Ramos (cell line): ENCODE measurements around the gene TRMT13.
"Not testable (repeated sequence)": the region's sequence is repeated elsewhere in the genome, so short reads cannot be mapped to it uniquely, and the experiment has no call there.

ENCODE experiments used
- in situ Hi-C: fragments of 300-500 bp; cut with MboI; formaldehyde crosslinking; loops from one replicate; pipeline ENCODE4 v1.14.3; 2022; ENCODE audit warnings: low sequenced_read_pairs; ENCODE audit not compliant: unreplicated experiment

TRMT13 gene

DNA sequence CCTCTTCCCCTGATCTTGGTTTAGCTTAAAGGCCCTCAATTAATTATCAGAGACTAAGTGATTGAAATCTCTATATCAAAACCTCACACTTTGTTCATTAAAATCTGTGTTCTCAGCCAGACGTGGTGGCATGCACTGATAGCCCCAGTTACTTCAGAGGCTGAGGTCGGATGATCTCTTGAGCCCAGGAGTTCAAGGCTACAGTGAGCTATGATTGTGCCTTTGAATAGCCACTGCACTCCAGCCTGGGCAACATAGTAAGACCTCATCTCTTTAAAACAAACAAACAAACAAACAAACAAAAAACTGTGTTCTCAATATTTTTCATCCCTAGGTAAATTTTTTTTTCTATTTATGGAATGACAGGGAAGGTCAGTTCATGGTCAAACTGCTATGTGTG is 18.7 kb downstream of the TRMT13 start:
- in situ Hi-C loops, result no loop called here

DNA sequence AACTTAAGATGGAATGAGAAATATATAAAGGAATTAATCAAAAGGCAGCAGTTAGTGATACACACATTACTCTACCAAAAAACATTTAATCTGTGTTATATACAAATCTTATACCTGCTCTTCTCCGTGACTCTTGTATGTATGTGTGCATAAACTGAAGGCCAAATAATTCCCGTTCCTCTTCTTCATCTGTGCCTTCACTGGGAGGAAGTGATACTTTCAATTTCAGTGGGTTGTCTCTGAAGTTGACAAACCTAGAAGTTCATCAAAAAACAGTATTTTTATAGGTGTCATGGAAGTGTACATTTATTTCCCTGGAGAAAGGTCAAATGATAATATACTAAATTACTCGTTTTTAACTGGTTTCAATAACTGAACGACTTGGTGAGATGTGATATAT is 19.3 kb downstream of the TRMT13 start:
- in situ Hi-C loops, result no loop called here

DNA sequence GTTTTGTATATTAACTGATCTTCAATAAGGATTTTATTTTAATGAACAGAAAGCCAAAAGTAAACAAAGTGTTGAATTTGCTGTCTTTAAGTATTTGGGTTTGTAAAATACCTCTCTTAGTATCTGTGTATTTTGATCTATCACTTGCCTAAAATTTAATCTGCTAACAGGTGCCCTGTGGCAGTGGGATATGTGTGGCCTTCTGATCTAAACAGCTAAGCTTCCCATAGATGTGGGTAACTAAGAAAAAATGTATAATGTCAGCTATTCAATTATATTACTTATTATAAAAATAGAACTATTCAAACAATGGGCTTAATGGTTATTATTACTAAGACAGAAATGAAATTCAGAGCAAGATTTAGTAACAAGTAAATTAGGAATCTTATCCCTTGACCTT is 29.9 kb downstream of the TRMT13 start:
- in situ Hi-C loops, result no loop called here

DNA sequence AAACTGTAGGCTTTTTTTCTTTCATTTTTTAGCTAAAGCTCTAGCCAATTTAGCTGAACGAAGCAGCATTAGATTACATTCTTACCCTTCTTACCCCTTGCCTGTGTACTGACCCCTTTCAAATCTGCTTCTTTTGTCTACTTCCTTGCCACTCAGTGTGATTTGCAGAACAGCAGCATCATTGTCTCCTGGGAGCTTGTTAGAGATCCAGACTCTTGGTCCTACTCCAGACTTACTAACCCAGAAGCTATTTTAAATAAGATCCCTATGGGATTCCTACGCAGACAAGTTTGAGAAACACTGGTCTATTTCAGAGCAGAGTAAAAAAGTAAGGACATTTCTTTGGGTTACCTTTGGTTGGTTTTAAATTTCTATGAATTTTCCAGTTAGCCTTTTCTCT is 31.3 kb downstream of the TRMT13 start:
- in situ Hi-C loops, result no loop called here

DNA sequence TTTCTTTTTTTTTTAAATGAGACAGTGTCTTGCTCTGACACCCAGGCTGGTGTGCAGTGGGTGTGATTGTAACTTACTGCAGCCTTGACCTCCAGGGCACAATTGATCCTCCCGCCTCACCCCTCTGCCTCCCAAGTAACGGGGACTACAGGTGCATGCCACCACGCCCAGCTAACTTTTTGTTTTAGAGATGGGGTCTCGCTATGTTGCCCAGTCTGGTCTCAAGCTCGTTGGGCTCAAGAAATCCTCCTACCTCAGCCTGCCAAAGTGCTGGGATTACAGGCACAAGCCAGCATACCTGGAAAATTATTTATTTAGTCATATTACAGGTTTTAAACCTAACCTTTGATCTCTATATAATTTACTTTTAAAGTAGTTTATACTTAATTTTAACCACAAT is 31.7 kb downstream of the TRMT13 start:
- in situ Hi-C loops, result no loop called here

DNA sequence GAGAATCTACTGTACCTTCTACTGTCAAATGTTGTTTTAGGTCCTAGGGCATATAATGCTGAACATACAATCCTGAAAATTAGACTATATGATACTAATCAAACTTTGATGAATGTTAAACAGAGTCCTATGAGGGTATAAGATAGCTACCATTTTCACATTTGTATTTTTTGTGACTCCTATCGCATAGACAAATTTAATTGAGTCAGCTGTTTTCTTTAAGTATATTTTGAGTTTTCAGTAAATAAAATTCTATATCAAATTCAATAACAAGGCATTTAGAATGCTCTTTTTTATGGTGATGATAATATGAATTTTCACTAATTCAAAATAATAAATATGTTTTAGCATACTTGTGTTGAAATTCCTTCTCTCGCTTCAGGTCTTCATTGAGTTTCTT is 35.1 kb downstream of the TRMT13 start:
- in situ Hi-C loops, result no loop called here

DNA sequence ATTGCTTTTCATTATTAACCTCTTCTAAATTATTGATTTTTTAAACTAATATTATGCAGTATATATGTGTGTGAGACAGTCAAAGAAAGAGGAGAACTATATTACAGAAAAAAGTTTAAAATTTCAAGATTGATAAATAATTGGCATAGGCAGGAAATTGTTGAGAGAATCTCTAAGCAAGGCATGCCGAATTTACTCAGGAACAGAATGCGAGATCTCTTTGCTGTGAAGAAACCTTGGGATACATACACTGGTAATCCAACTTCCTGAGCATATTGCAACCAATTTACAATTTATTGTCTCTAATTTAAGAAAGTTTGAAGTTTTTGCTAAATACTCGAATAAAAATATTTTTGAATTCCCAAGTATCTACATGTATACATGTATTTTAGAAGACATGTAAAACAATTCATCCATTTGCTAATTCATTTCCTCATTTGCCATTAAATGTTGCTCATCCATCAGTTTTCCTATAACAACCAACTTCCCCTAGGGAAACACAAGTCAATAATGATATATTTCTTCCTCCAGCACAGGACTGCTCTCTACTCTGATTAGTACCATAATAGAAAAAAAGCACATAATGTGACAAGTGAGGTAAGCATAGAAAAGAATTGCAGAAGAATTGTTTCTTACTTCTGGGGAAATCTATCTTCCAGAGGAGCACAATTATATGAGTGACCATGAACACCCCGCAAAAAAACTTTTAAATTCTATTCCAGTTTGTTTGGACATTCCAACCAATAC is 44.5 kb downstream of the TRMT13 start:
- in situ Hi-C loops, result no loop called here

DNA sequence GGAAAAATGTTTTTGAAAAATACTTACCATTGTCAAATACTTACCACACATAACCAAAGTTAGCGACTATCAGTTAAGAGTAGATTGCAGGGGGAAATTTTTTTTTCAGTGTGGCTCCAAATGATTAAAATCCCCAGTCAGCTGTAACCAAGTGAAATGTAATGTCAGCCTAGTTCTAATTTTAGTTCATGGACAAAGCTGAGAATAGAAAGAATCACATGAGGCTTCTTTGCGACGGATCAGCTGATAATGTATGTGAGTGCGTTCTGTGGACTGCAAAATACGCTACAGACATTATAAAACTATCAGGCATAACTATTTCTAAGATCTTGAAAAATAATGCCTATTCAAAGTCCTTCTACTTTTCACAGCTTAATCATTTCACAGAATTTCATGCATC is 45.1 kb downstream of the TRMT13 start, which contains the start of gene LRRC39:
Gene LRRC39, minus strand, starts transcription at position 166 of the 400 bp plus-strand sequence. CDS start 9,740 bp downstream, outside the sequence.
- in situ Hi-C loops, result no loop called here

DNA sequence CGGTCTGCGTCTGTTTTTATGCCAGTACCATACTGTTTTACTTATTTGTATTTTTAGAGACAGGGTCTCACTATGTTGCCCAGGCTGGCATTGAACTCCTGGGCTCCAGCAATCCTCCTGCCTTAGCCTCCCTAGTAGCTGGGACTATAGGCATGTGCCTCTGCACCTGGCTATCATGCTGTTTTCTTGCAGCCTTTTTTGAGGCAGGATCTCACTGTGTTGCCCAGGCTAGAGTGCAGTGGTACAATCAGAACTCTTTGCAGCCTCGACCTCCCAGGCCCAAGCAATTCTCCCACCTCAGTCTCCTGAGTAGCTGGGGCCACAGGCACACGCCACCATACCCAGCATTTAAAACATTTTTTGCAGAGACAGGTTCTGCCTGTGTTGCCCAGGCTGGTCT is 50.4 kb downstream of the TRMT13 start:
- in situ Hi-C loops, result no loop called here

DNA sequence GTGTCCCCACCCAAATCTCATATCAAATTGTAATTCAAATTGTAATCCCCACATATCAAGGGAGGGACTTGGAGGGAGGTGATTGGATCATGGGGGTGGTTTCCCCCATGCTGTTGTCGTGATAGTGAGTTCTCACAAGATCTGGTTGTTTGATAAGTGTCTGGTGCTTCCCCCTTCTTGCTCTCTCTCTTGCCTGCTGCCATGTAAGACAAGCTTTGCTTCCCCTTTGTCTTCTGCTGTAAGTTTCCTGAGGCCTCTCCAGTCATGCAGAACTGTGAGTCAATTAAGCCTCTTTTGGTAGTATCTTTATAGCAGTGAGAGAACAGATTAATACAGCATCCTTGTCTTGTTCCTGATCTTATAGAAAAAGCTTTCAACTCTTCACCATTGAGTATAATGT is 51.6 kb downstream of the TRMT13 start:
- in situ Hi-C loops, result no loop called here

DNA sequence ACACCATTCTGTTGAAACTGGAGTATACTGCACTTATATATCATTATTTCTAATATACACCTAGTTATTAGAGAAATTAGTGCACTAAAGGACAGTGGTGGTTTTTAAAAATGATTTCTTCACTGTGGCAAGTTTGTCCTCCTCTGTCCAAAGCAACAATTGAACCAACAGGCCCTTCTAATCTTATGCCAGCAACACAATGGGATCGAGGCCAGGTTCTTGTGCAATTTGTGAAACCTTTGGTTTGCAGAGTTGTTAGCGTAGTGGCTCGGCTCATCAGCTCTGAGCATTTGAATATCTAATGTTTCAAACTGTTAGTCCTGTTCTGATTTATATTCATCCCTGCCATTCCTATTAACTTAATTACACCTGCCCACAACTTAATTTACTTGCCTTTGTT is 54.9 kb downstream of the TRMT13 start:
- in situ Hi-C loops, result no loop called here

DNA sequence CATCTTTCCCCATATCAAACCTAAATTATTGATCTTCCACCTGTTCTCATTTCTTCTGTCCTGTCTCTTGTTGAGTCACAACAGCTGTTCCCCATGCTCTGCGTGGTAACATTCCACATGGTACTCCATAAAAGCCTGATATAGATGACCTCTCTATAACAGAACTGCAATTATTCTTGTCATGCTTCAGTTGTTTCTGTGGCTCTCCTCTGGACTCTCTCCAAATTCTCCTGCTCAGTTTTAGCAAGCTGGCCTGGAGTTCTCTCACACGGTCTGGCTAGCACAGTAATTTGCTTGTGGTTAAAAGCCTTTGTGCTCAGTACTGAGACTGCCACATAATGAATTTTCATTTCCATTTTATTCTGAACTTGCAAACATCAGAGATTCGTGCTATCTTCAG is 55.7 kb downstream of the TRMT13 start:
- in situ Hi-C loops, result no loop called here

DNA sequence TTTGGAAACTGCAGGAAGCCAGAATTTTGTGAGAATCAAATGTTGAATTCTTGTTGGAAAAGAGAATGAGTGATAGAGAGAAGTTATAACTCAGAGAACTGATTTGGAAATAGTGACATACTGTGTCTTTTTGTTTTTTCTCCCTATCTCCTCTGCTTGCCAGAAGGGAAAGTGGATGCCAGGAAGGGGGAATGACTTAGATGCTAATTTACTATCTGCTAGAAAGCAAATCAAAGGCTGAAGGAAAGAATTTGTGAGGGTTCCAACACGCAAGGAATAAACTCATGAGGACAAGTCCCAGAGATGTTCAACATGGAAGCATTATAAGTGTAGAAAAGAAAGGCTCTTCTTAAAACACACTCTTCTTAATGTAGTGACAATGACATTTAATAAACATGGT is 65.6 kb downstream of the TRMT13 start:
- in situ Hi-C loops, result no loop called here

DNA sequence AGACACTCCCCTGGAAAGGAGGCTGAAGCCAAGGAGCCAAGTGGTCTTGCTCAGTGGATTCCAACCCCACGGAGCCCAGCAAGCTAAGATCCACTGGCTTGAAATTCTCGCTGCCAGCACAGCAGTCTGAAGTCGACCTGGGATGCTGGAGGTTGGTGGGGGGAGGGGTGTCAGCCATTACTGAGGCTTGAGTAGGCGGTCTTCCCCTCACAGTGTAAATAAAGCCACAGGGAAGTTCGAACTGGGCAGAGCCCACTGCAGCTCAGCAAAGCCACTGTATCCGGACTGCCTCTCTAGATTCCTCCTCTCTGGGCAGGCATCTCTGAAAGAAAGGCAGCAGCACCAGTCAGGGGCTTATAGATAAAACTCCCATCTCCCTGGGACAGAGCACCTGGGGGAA is 67.1 kb downstream of the TRMT13 start:
- in situ Hi-C loops, result not testable (repeated sequence)
